Spinal cord (tissue), 10 donors: Measurements from ENCODE around the gene THSD4. TPM values are rescaled to one million over a fixed set of nuclear protein-coding genes. Genes with fewer than 3 reads are reported as not detected.

Source experiments
- DNase-seq, 6 donors: peaks; one replicate each; pipeline versions ENCODE4 v3.0.0 to v3.0.0-alpha.2; 2013 to 2015; ENCODE audit warnings: low spot score in 6 of 6, low read depth in 4 of 6
- H3K27ac ChIP-seq: one replicate; pipeline ENCODE4 v1.5.1; 2013; ENCODE audit warnings: low read depth, low read length, control low read depth
- H3K27me3 ChIP-seq: one replicate; pipeline ENCODE4 v1.6.1; 2013; ENCODE audit warnings: low read length; ENCODE audit not compliant: control insufficient read depth, insufficient read depth
- H3K36me3 ChIP-seq: one replicate; pipeline ENCODE4 v1.6.1; 2013; ENCODE audit warnings: low read length; ENCODE audit not compliant: control insufficient read depth, insufficient read depth
- H3K4me1 ChIP-seq: one replicate; pipeline ENCODE4 v1.6.1; 2013; ENCODE audit warnings: low read length; ENCODE audit not compliant: control insufficient read depth, insufficient read depth
- H3K4me3 ChIP-seq: one replicate; pipeline ENCODE4 v1.5.1; 2013; ENCODE audit warnings: low read depth, low read length, control low read depth
- H3K9me3 ChIP-seq: one replicate; pipeline ENCODE4 v1.6.1; 2013; ENCODE audit warnings: low read length; ENCODE audit not compliant: control insufficient read depth, insufficient read depth
- WGBS: methylation state at CpG from one replicate; pipeline ENCODE4 v1.1.5; 2013; ENCODE audit warnings: missing lambda C conversion rate; ENCODE audit not compliant: insufficient coverage; 5-methylcytosine and 5-hydroxymethylcytosine counted together
- polyA plus RNA-seq, 2 donors: library from polyadenylated mRNA; unstranded; fragments of 120-200 nt; gene quantifications; one replicate each; pipeline ENCODE4 v1.2.1, GENCODE V29; 2013; ENCODE audit not compliant: insufficient read length in 2 of 2
- total RNA-seq, 2 donors: library from RNA; depleted of rRNA in 1 of 2; stranded (reverse); fragments of 120-200 nt in 1 of 2; fragments of >200 nt in 1 of 2; gene quantifications; one replicate each; pipeline versions ENCODE4 v1.2.3 to v1.2.4, GENCODE V29; 2013 to 2014
- donor health status: healthy.

Gene THSD4
- total and polyA plus RNA-seq, 4 donors = 18.2 to 127 (median 63.2) TPM

DNA sequence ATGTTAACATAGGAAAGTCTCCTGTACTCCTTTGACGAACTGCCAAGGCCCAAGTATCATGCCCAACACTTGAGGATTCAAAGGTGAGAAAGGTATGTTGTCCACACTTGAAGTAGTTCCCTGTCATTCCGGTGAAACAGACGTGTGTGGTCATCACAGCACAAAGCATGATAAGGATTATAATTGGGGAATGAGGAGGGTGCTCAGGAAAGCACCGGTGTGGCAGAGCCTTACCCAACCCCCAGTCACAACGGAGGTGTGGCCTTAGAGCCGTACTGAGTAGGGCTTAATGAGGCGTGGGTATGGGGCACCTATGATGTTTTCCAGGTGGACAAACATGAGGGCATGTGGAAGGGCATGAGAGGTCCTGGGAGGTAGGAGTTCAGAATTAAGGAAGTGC lies 492.1 kb downstream of the THSD4 start:
- Histone ChIP-seq H3K27me3 (no peaks in the 10 kb centered on the region), H3K27ac (no peak overlapping the region), H3K4me3 (no peak overlapping the region), H3K4me1 (peaks cover 6% of the 10 kb centered on the region), H3K36me3 (no peaks in the 10 kb centered on the region), H3K9me3 (no peaks in the 10 kb centered on the region)
- DNase-seq = no peak
- WGBS = 93% methylated on average over 7 of the region's 7 CpGs

- H3K4me3 ChIP-seq = no peak overlapping the region
- no peaks in the 10 kb centered on the region for H3K9me3 ChIP-seq
- H3K27me3 ChIP-seq = no peaks in the 10 kb centered on the region
- DNase-seq = no peak
- peaks cover 6% of the 10 kb centered on the region for H3K4me1 ChIP-seq
- no peaks in the 10 kb centered on the region for H3K36me3 ChIP-seq
- 45% methylated on average over 3 of the region's 6 CpGs for WGBS
- peak overlapping the region; percentile 4 for H3K27ac ChIP-seq
Observed at GRCh38 chr15:71610728-71611552, 495.7 kb downstream of the THSD4 start.

DNA sequence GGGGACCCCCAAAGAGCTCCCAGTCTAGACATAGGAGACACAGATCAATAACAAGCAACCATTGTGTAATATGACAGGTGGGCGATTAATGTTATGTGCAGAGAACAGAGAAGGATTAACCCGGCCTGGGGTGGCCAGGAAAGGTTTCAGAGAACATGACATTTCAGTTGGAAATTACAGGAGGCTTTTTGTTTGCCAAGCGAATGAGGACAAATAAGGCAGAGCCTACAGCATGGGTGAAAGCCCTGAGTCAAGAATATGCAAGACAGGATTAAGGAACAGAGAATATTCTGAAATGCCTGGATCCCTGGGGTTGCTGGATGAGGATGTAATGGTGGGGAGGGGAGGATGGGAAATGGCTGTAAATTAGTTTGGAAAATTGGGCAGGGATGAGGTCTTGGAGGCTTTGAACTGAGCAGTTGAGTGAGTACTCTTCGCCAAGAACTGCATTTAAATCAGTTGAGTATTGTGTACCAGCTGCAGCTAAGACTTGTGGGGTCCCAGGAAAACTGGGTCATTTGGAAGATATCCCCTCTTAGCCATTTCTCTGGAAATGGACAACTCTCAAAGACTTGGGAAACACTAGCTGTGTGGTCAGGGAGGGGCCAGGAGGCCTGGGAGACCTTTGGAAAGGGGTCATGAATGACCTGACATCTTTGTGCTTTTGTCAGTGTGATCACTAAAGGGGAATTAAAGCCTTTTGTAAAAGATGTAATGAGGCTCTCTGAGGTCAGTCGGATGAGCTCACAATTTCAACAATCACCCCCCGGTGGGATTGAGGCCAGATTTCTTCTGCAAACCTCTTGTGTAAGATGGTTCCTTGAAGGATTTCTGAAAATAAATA lies 496.5 kb downstream of the THSD4 start:
- Histone ChIP-seq H3K27me3 (no peaks in the 10 kb centered on the region), H3K4me3 (no peak overlapping the region), H3K27ac (peak overlapping the region; percentile 35), H3K9me3 (no peaks in the 10 kb centered on the region), H3K36me3 (no peaks in the 10 kb centered on the region), H3K4me1 (peaks cover 6% of the 10 kb centered on the region)
- WGBS = 38% methylated on average over 4 of the region's 6 CpGs
- peak in 2 of 6 donors; percentile 49 to 64 for DNase-seq

DNA sequence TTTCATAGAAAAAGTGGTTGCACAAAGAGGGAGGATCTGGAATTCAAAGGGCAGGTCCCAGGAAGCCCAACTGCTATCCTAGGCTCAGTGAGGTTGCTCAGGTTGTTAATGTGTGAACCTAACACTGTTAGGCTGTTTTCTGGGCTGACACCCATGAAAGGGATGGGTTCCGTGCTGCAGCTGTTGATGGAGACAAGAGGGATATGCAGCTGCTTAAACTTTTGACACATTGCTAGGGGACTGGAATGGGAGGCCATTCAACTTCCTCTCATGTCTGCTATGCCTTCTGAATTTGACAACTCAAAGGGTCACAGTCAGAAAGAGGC lies 497.1 kb downstream of the THSD4 start:
- DNase-seq = no peak
- H3K27ac ChIP-seq = peak overlapping the region; percentile 35
- H3K27me3 ChIP-seq = no peaks in the 10 kb centered on the region
- no peaks in the 10 kb centered on the region for H3K9me3 ChIP-seq
- H3K36me3 ChIP-seq = no peaks in the 10 kb centered on the region
- H3K4me3 ChIP-seq = no peak overlapping the region
- peaks cover 6% of the 10 kb centered on the region for H3K4me1 ChIP-seq
- WGBS = no CpG with 5 or more reads among the region's 1 CpG

GRCh38 chr15:71612869-71613268 lies 497.6 kb downstream of the THSD4 start:
- H3K27me3 ChIP-seq = no peaks in the 10 kb centered on the region
- peaks cover 6% of the 10 kb centered on the region for H3K4me1 ChIP-seq
- no peaks in the 10 kb centered on the region for H3K36me3 ChIP-seq
- no peak overlapping the region for H3K4me3 ChIP-seq
- no CpG with 5 or more reads among the region's 2 CpGs for WGBS
- DNase-seq = no peak
- H3K27ac ChIP-seq = peak overlapping the region; percentile 4
- no peaks in the 10 kb centered on the region for H3K9me3 ChIP-seq

- WGBS = no CpG with 5 or more reads among the region's 4 CpGs
- no peaks in the 10 kb centered on the region for H3K27me3 ChIP-seq
- no peaks in the 10 kb centered on the region for H3K36me3 ChIP-seq
- no peaks in the 10 kb centered on the region for H3K9me3 ChIP-seq
- H3K27ac ChIP-seq = no peak overlapping the region
- no peaks in the 10 kb centered on the region for H3K4me1 ChIP-seq
- no peak overlapping the region for H3K4me3 ChIP-seq
- no peak for DNase-seq
Observed at GRCh38 chr15:71623111-71623510, 507.8 kb downstream of the THSD4 start.

GRCh38 chr15:71626596-71627088 lies 511.4 kb downstream of the THSD4 start:
- Histone ChIP-seq H3K27ac (no peak overlapping the region), H3K27me3 (no peaks in the 10 kb centered on the region), H3K4me1 (peaks cover 22% of the 10 kb centered on the region), H3K36me3 (no peaks in the 10 kb centered on the region), H3K9me3 (no peaks in the 10 kb centered on the region), H3K4me3 (no peak overlapping the region)
- no peak for DNase-seq
- 100% methylated on average over 1 of the region's 4 CpGs for WGBS

- WGBS = 88% methylated on average over 2 of the region's 2 CpGs
- Histone ChIP-seq H3K4me1 (peaks cover 22% of the 10 kb centered on the region), H3K36me3 (no peaks in the 10 kb centered on the region), H3K27ac (no peak overlapping the region), H3K27me3 (no peaks in the 10 kb centered on the region), H3K9me3 (no peaks in the 10 kb centered on the region), H3K4me3 (no peak overlapping the region)
- no peak for DNase-seq
Observed at GRCh38 chr15:71627188-71627587, 511.9 kb downstream of the THSD4 start.

- Histone ChIP-seq H3K9me3 (no peaks in the 10 kb centered on the region), H3K4me3 (no peak overlapping the region), H3K36me3 (no peaks in the 10 kb centered on the region), H3K27me3 (no peaks in the 10 kb centered on the region), H3K27ac (no peak overlapping the region), H3K4me1 (peaks cover 22% of the 10 kb centered on the region)
- 94% methylated on average over 2 of the region's 3 CpGs for WGBS
- DNase-seq = no peak
Observed at GRCh38 chr15:71627604-71628003, 512.3 kb downstream of the THSD4 start.
